RCC 7860 (cell line): ENCODE measurements around the gene GTSE1.

Source experiments
- DNase-seq: peaks from one replicate; pipeline ENCODE4 v3.0.0-alpha.2; 2015; ENCODE audit warnings: low spot score
- FAIRE-seq: peaks from 2 replicates; lab custom pipeline; 2012; peaks lifted over from hg19 to GRCh38; lab: Jason Lieb, UNC

Gene GTSE1

DNA sequence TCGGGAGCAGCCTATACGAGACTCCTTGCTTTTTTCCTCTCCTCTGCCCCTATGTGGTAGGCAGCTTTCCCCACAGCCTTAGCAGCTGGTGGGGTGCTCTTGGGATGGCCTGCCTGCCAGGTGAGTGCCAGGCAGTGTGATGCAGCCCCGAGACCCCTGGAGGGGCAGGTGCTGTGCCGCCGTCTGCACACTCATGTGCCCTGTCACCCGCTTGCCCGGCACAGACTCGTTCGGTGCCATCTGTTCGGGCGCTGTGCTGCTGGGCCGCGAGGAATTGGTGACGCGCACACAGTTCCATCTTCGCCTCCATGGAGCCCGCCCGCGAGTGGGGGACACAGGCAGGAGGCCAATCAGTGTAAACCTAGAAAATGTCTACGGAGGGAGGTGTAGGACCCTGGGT lies 54.0 kb downstream of the GTSE1 start:
- FAIRE-seq (no peak), DNase-seq (no peak)

DNA sequence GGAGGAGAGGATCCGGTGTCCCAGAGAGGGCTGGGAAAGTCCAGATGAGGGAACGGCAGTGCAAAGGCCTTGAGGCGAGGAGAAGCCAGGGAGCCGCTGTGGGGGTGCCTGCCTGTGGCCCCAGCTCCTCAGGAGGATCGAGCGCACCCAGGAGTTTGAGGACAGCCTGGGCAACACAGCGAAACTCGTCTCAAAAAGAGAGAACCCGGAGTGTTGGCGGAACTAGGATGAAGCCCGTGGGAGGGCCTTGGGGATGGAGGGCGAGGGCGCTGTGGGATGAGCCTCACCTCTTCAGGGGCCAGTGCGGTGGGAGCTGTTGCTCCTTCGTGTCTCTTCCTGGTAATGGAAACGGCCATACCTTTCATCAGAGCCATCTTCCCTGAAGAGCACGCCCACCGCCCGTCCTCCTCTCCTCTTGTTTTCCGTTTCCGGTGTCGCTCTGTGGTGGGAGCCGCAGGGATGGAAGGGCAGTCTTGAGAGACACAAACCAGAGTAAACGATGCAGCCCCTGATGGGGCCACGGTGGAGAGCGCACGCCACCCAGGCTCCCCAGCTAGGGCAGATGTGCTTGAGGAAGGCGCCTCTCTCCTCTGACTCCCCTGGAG lies 54.6 kb downstream of the GTSE1 start:
- no peak for DNase-seq
- no peak for FAIRE-seq

DNA sequence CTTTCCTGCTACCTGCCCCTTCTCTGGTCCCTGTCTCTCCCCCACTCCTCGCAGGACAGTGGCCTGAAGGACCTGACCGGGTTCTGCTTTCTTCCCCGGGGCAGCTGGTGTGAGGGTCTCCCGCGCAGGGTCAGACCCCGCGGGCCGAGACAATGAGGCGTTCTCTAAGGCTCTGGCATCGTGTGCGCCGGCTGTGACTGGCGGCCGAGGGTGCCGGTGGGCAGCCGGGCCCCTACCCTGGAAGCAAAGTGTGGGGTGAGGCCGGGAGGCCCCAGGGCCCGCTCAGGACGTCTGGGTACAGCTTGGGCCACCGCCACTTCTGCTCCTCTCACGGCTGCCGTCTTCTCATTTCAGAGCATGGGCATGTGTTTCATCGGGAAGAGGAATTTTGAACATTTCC lies 55.1 kb downstream of the GTSE1 start:
- FAIRE-seq (no peak), DNase-seq (no peak)

DNA sequence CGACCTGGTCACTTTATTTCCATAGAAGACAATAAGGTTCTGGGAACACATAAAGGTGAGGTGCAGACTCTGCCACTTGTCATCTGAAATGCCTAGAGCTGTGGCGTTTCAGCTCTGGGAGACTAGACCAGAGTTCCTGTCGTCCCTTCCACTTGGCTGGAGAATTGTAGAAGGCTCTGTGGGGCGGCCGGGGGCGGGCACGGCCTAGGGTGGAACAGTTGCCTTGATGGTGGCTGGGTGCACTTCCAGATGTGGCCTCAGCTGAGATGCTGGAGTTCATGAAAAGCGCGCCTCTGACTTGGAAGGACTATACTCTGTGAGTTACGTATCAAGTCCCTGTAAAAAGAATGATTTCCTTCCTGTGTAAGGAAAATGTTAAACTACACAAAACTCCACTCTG lies 55.6 kb downstream of the GTSE1 start:
- FAIRE-seq = no peak
- DNase-seq = no peak

DNA sequence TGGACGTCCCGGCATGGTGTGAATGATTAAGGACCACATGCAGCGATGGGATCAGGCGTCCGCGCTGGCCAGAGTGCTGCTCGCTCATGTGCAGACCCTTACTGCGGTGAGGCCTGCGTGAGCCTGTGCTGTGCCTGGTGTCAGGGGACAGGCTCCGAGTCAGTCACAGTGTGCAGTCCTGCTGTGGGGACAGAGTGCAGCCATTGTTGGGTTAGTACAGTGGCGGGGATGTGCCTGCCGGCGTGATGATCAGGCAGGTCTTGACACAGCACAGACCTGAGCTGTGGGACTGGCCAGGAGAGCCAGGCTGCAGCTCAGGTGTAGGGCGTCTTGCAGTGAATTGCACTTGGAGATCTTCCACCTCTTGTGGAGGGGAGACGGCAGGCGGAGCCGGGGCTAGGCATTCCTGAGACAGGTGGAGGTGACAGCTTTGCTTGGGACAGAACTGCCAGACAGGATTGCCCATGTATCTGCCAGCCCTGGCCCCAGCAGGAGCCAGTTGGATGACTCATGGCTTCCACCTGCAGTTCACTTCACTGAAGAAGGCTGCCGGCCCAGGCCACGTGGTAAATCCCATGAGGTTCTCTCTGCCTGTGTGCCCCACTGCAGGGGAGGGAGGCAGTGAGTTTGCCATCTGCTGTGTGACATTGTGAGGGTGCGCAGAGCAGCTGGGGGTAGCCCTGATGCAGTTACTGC lies 56.2 kb downstream of the GTSE1 start:
- FAIRE-seq = peak; percentile 35
- DNase-seq = peak; percentile 60

DNA sequence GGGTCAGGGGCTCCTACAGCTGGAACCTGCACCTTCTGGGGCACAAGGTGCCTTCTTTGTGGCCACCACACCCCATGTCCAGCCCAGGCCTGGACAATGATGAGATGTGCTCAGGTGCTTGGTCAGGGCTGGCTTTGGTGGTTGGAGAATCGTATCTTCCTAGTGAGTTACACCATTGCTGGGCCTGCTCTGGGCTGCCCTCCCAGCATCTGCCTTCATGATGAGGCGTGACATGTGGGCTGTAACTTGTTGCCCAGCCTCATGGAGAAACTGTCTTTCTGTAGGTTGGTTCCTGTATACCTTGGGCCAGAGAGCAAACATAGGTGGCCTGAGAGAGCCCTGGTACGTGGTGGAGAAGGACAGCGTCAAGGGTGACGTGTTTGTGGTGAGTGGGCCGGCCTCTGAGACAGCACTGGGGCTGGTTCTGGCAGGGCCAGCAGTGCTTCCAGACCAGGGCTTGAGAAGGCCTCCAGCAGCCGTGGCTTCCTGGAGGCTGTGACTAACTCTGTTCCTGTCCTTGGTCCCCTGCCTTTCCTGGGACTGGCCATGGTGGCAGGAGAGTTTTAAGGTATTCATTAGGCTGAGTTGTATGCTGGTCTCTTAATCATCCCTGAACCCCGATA lies 56.9 kb downstream of the GTSE1 start:
- no peak for DNase-seq
- no peak for FAIRE-seq

DNA sequence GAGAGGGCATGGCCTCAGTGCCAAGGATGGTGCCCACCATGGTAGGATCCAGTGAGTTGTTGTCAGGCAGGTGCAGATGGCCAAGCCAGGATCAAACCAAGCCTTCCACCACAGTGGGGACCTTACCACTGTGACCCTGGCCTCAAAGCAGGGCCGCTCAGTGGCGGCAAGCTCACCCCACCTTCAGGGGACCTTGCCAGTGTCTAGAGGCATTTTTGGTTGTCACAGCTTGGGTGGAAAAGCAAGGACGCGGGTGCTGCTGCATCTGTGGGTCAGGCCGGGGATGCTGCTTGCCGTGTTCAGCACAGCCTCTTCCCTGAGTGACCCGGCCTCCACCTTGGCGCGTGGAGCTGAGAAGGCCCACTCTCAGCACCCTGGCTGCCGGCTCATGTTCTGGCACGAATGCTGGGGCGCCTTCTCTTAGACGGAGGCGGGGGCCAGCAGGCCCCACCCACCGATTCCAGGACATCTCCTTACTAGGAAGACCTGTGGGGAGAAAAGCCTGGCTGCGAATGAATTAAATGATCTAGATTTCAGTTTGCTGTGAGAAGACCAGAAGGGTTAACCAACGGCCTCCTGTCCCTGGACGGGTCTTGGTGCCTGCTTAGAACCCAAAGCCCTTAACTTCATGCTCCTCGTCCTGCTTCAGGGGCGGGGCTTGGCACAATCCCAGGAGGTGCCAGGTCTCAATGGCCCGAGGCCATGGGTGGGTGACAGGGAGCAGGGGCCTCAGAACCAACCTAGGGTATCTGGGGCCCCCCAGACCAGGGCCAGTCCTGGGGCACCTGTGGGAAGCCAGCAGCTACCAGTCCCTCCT lies 57.7 kb downstream of the GTSE1 start:
- no peak for FAIRE-seq

DNA sequence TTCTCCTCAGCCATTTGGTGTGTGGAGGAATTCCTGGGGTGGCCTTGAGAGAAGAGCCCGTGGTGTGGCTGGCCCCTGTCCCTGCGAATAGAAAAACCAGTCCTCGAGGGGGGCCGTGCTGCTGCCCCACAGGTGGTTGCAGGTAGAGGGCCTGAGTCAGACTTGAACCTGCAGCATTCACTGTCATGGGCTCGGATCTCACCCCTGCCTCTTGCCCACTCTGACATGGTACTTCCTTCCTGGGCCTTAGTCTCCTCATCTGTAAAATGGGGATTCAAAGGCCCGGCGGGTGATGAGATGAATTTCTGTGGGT lies 58.3 kb downstream of the GTSE1 start:
- DNase-seq (no peak), FAIRE-seq (no peak)

More for the DNA sequence above, 57.7 kb downstream of the GTSE1 start:
- no peak for DNase-seq

DNA sequence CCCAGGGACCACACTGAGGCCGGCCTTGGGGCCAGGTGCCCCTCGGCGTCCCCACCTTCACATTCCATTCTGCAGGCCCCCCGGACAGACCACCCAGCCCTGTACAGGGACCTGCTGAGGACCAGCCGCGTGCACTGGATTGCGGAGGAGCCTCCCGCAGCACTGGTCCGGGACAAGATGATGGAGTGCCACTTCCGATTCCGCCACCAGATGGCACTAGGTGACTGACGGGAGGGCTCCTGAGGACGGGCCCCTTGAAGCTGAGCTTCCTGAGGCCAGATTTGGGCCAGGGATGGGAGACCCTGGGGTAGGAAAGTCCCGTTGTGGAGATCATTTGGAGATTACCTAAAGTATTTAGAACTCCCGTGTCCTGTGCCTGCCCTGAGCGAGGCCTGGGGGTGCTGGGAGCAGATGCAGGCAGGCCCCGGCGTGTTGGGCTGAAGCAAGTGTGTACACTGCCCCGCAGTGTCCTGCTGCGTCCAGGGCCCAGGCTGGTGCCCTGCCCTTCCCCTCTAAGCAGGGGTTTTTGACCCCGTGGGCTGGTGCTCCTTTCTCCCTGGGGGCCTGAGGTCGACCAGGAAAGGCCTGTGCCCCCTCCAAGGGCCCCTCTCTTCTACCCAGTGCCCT lies 58.8 kb downstream of the GTSE1 start:
- FAIRE-seq (no peak), DNase-seq (peak; percentile 38)

DNA sequence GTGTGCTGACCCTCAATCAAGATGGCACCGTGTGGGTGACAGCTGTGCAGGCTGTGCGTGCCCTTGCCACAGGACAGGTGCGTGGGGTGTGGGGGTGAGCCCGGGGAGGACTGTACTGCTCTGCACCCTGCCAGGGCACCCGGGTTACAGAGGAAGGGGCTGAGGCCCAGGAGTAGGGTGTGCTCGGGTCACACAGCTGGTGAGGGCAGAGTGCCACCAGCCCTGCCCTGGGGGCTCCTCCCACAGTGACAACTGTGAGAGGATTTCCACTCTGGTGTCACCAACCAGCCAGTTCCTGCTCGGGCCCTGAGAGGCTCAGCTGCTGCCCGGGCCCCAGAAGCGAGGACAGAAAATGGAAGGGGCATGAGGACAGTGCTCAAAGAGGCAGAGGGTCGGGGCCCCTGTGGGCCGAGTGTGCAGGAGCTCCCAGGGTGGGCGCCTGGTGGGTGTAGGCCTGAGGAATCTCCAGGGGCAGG lies 59.4 kb downstream of the GTSE1 start:
- FAIRE-seq (no peak), DNase-seq (no peak)

DNA sequence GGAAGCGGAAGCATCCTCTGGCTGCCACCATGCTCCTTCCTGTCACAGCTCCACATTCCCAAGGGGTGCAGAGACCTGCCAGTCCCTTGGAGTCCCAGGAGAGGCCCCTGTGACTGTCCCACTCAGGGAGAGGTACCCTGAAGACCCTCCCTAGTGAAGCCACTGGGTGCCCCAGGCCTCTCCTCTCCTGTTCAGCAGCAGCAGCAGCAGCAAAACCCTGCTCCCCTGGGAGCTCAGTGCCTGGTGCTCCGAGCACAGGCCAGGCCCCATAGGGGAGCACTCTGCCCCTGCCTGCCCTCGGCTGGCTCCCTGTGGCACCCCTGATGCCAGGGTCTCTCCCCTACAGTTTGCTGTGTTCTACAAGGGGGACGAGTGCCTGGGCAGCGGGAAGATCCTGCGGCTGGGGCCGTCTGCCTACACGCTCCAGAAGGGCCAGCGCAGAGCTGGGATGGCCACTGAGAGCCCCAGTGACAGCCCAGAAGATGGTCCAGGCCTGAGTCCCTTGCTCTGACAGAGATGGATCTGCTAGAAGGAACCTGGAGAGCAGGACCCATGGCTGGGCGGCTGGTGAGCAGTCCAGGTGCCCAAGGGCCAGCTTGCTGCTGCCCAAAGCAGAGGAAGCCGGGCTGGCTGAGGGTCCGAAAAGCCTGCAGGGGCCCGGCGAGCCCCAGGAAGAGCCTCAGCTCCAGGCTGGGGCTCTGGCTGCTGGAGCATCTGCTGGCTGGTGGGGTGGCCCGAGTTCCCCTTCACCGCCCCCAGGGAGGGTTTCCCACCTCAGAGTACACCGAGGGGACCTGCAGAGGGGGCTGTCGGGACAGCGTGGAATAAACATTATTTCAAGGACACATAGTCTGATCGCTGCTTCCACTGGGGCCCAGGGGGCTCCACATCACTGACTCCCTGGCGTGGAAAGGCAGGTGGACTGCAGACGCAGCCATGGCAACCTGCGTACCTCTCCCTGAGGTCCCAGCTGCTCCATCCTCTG lies 60.1 kb downstream of the GTSE1 start:
- DNase-seq = no peak
- no peak for FAIRE-seq

DNA sequence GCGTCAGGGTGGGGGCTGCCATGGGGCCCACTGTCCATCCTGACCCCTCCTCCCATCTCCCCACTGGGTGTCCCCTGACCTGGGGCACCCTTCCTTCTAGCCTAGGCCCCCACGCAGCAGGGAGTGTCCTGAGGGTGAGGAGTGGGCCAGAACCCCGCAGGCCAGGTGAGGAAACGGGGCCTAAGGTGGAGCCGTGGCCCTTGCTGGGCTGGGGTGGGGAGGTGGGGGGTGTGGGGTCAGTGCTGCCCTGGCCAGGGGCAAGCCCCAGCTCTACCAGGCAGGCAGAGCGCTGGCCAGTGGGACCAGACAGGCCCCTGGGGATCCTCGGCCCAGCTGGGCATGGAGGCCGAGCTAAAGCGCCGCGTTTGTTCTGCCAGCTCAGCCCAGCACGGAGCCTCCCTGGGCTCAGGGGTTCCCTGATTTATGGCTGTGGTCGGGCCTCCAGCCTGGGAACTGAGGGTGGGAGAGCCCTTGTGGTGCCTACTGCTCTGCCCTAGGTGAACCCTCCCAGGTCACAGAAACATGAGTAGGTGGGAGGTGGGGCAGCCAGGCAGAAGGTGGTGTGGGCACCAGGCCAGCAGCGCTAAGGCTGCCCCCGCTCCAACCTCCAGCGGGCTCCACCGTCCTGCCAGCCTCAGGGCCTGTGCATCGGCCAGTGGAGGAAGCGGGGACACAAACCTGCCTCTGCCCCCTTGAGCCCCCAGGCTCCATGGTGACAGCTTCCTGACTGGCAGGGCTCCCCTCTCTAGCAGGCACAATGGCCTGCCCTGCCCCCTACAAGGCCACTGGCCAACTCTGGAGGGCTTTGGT lies 61.2 kb downstream of the GTSE1 start:
- FAIRE-seq = no peak
- no peak for DNase-seq

DNA sequence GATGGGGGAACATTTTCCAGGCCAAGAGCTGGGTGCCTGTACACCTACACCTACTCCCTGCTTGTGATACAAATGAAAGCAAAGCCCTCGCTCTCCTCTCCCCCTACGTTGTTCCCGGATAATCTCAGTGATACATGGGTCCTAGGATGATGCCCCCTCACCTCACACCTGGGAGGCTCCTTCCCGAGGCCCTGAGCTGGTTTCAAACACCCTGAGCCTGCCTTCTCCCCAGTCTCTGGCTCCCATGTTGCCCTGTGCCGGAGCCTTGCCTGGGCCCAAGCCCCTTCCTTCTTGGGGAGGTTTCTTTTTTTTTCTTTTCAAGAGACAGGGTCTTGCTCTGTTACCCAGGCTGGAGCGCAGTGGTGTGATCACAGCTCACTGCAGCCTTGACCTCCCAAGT lies 62.1 kb downstream of the GTSE1 start:
- FAIRE-seq (no peak), DNase-seq (no peak)

DNA sequence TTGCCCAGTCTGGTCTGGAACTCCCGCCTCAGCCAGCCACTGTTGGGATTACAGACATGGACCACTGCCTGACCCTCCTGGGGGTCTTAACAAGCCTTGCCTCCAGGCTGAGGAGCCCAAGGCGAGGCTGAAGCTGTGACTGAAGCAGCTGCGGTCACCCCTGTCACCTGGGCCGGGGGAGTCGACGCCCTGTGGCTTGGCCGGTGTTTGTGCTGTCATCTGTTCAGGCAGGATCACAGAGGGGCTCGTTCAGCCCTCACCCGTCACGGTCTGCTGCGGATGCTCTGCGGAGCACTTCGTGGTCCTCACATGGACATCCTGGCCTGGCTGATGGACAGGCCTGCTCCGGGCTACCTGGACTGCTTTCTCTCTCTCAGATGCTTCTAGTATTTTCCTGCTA lies 62.7 kb downstream of the GTSE1 start:
- DNase-seq = no peak
- FAIRE-seq = no peak

DNA sequence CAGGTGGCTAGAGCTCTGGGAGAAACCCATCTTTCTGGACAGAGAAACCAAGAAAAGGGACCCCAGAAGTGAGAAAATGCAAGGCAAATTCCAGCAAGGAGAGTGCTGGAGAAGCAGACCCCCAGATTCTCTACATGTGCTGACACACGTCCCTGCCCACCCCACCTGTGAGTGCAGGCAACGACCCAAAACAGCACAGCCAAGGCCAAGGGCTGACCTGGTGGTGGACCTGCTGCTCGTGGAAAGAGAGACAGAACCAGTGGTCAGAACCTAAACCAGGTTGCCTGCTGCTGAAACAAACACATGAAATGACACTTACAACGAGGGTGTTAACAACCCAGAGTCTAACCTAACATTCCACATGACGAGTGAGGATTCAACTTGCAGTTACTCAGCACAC lies 63.4 kb downstream of the GTSE1 start:
- DNase-seq (no peak), FAIRE-seq (no peak)

DNA sequence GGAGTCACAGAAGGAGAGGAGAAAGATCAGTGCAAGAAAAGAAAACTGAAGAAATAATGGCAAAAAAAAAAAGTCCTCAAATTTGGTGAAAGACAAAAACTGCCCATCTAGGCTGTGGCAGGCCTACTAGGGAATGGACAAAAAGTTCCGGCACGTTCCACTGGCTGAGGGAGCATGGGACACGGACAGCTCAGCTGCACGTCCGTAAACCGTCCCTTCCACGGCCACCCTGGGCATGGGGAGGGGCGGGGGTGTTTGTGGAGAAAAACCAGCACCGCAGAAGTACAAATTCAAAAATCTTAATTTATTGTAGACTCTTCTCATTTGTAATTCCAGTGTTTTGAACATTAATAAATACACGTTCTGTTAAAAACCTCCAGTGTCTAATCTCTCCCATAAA lies 64.2 kb downstream of the GTSE1 start:
- no peak for DNase-seq
- no peak for FAIRE-seq

DNA sequence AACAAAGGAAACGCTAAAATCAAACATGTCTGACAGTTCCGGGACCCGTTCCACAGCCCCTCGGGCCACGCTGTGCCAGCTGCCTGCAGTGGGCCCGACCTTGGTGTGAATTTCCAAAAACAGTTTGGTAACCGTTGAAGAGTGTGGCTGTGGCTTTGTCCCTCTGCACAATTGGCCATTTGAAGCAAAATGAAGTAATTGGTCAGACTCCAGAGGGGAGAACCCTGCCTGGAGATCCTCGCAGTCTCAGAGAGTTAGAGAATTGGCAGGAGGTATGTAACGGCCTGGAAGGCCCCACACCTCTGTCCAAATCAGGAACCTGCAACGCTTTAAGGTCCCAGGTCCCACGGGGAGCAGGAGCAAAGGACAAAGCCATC lies 65.1 kb downstream of the GTSE1 start:
- FAIRE-seq (no peak), DNase-seq (no peak)

DNA sequence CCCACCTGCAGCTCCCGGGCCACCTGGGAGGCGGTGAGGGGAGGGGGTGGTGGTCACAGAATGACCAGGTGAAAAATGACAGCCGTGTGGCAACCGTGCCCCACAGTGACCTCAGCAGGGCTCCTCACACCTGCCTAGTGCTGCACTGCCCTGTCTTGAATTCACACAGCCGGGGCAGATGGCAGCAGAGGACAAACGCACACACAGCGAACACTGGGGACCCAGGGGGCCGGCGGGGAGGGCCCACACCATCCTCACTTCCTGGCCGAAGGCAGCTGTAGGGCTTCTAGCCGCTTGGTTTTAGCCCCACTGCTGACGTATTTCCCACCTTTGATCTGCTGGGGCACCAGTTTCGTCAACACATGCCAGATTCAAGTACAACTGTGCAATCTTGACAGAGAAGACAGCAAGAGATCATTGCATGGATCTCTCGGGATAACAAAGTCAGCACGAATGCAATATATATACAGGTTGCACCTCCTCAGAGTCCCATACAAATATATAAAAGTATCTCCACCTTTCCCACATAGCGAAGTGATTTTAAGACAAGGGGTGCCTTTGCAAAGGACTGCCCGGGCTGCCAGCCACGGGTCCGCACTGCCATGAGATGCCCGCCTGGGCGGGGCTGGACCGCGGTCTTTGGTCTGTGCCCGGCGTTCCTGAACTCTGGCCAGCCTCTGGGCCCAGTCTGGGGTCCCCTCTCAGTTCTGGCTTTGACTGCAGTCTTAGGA lies 65.7 kb downstream of the GTSE1 start:
- no peak for FAIRE-seq
- no peak for DNase-seq
